HG02642 (cell line): ENCODE measurements around the gene XPO4.

Experiments used
- ATAC-seq: cut with Tn5 transposase; IDR thresholded peaks from one replicate; pipeline ENCODE4 v1.9.1; 2021; ENCODE audit warnings: mild to moderate bottlenecking; ENCODE audit not compliant: unreplicated experiment, poor library complexity

Gene XPO4

DNA sequence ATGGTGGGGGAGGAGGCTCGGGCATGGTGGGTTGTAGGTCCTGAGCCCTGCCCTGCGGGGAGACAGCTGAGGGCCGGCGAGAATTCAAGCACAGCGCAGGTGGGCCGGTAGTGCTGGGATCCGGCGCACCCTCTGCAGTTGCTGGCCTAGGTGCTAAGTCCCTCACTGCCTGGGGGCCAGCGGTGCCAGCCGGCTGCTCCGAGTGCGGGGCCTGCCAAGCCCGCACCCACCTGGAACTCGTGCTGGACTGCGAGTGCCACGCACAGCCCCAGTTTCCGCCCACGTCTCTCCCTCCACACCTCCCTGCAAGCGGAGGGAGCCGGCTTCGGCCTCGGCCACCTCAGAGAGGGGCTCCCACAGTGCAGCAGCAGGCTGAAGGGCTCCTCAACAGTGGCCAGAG is 162.5 kb downstream of the XPO4 start:
- ATAC-seq, result no peak

- no peak for ATAC-seq
Observed at GRCh38 chr13:20738616-20739015, 163.9 kb downstream of the XPO4 start.

DNA sequence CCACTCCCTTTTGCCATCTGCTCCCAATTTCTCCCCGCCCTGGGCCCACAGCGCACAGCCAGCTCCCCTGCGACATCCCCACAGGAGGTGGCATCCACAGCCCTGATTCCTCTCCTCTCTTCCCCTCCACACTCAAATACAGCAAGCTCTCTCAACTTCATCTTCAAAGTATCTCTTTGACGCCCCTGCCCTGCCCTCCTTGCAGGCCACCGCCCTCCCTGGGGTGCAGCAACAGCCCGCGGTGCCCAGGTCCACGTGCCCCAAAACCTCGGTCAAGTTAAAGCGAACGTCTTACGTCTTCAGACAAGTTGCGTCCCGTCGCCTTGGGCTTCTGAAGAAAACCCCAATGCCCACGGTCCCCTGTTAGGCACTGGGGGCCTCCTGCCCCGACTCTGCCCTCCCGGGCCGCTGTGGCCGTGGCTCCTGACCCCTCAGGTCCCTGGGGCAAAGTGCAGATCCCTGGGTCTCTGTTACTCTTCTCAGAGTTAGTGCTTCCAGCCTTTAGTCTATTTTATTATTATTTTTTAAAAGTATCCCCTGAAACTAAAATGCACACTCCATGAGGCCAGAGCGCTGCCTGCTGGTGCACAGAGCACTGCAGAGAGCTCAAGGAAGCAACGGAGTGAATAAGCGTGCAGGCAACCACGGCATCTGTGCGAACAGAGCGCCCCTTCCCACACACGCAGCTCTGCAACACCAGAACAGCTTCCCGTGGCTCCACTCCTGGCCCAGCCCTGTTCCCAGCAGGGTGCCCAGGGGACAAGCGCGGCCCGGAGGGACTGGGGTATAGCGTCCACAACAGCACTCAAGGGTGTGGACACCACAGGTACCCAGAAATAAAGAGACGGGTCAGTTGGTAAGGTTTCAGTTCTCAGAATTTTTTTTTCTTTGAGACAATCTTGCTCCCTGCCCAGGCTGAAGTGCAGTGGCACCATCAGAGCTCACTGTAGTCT is 172.6 kb downstream of the XPO4 start:
- ATAC-seq, result no peak

DNA sequence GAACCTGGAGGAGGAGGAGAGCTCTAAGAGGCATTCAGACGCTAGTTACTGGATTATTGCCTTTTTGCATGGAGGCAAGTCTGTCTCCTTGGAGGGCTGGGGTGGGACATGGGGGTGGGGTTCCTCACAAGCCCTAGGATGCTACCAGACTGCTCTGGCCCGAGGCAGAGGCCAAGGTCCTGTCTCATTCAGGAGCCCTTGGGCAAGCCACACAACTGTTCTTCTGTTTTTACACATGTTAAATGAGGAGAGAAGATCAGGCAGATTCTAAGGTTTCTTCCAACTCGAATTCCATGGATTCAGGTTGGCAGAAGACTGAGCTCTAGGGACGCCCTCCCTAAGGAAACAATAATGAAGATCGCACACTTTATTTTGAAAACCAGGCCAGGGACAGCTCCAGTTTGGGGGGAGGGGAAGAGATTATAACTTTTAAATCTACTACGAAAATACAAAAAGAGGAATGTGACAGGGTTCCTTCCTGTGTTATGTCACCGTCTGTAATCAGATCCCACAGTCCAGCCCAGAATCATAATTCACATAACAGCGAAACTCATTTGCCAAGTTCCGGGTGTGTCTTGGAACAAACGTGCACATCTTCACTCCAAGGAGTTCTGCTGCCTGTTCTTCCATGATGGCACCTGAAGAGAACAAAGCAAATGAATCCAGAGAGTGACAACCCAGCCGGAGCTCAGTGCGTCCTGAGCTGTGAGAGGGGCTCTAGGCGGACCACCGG is 173.8 kb downstream of the XPO4 start:
- ATAC-seq, result no peak

DNA sequence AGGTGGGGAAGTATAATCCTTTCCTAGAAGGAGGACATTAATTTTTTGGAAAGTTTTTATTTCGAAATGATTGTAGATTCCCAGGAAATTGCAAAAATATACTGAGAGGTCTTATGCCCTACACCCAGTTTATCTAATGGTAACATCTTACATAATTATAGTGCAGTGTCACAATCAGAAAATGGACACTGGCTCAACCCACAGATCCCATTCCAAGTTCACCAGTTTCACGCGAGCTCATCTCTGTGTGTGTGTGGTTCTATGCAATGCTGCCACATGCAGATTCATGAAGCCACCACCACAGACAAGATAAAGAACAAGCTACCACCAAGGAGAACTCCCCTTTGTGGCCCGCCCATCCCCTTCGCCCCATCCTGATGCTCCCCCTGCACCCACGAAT is 174.7 kb downstream of the XPO4 start:
- no peak for ATAC-seq
